Activated CD8-positive, alpha-beta memory T cell treated with anti-CD3 and anti-CD28 coated beads for 24 hours (primary cell): ENCODE measurements around the gene EMC10.
A peak's percentile ranks its signal among the peaks of the same experiment; 100 is the strongest.
"Not testable (repeated sequence)": the region's sequence is repeated elsewhere in the genome, so short reads cannot be mapped to it uniquely, and the experiment has no call there.

ENCODE experiments used
- DNase-seq: peaks from one replicate; pipeline ENCODE4 v3.0.0-alpha.2; 2020

EMC10 gene

GRCh38 chr19:50476224-50476906, at the start of gene EMC10, which contains the start of gene GARIN5A:
Gene EMC10 (plus strand): TSS chr19:50476507. CDS start chr19:50476545, 38 bp downstream.
Gene GARIN5A (minus strand): TSS chr19:50476848. CDS start chr19:50476388, 460 bp downstream.
- DNase-seq: peak; percentile 95

- no peak for DNase-seq
These were observed 48.9 kb upstream of the EMC10 start for GRCh38 chr19:50427318-50427925.

GRCh38 chr19:50427997-50428425, 48.3 kb upstream of the EMC10 start:
- no peak for DNase-seq

- no peak for DNase-seq
These were observed 47.4 kb upstream of the EMC10 start for GRCh38 chr19:50428772-50429463.

GRCh38 chr19:50430888-50431342, 45.4 kb upstream of the EMC10 start:
- DNase-seq: no peak

- DNase-seq: peak; percentile 98
These were observed 44.7 kb upstream of the EMC10 start for GRCh38 chr19:50431343-50432220.

- no peak for DNase-seq
These were observed 43.9 kb upstream of the EMC10 start, which contains the start of gene MYBPC2 for GRCh38 chr19:50432221-50433028. Gene MYBPC2 (plus strand): TSS chr19:50432892. CDS start chr19:50432954, 62 bp downstream.

GRCh38 chr19:50433201-50434180, 42.8 kb upstream of the EMC10 start:
- DNase-seq: no peak

- no peak for DNase-seq
These were observed 41.8 kb upstream of the EMC10 start for GRCh38 chr19:50434525-50434924.

GRCh38 chr19:50435221-50435620, 41.1 kb upstream of the EMC10 start:
- no peak for DNase-seq

GRCh38 chr19:50435627-50436026, 40.7 kb upstream of the EMC10 start:
- DNase-seq: no peak

- DNase-seq: no peak
These were observed 38.4 kb upstream of the EMC10 start for GRCh38 chr19:50437862-50438449.

- DNase-seq: not testable (repeated sequence)
These were observed 37.2 kb upstream of the EMC10 start for GRCh38 chr19:50439130-50439529.

GRCh38 chr19:50444059-50444458, 32.2 kb upstream of the EMC10 start:
- no peak for DNase-seq

- DNase-seq: no peak
These were observed 29.3 kb upstream of the EMC10 start for GRCh38 chr19:50447053-50447452.

- no peak for DNase-seq
These were observed 28.6 kb upstream of the EMC10 start for GRCh38 chr19:50447750-50448149.

GRCh38 chr19:50449236-50449899, 26.9 kb upstream of the EMC10 start:
- no peak for DNase-seq

GRCh38 chr19:50450369-50451222, 25.7 kb upstream of the EMC10 start:
- no peak for DNase-seq

GRCh38 chr19:50451223-50451534, 25.1 kb upstream of the EMC10 start:
- no peak for DNase-seq
